ENCODE data around the gene LAMC1. TPM values are rescaled to one million over a fixed set of nuclear protein-coding genes. Genes with fewer than 3 reads are reported as not detected.

LAMC1 gene
- total and polyA plus RNA-seq, 4 donors, result 20.8 to 247 (median 154) TPM

DNA sequence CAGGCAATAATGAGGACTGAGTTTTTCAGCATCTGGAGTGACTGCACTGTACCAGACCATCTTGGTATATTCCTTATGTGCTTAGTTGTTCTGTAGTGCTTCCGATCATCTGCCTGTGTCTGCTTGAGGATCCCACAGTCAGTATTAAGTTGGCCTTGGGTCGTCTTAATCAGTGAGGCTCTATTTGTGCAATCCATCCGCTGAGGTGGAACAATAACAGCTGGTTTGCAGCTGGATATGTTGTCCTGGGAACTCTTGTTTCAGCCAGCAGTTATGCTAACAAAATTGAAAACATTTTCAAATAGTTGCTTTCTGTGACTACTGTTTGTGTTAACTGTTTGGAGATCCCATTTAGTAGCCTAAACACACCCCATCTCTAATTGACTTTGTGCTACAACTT, 73.7 kb downstream of the LAMC1 start:
- Histone ChIP-seq H3K4me1 (ENCODE audit: control insufficient read depth in 1 of 2, insufficient read depth in 2 of 2, low read length in 2 of 2) (peaks cover 0 to 22% of the 10 kb centered on the region in 2 donors), H3K4me3 (ENCODE audit: low read length in 2 of 2) (no peak overlapping the region), H3K9me3 (ENCODE audit: control insufficient read depth, low read length) (no peaks in the 10 kb centered on the region), H3K27ac (ENCODE audit: low read depth in 1 of 2, low read length in 2 of 2) (no peak overlapping the region), H3K36me3 (ENCODE audit: control insufficient read depth in 1 of 2, insufficient read depth in 2 of 2, low read length in 1 of 2) (no peaks in the 10 kb centered on the region), H3K27me3 (ENCODE audit: control insufficient read depth in 1 of 2, insufficient read depth in 2 of 2, low read length in 1 of 2) (no peaks in the 10 kb centered on the region)
- no peak for DNase-seq
- ATAC-seq (ENCODE audit: low FRiP score), result no peak
- intact Hi-C loops (cut with DNase I), result no loop called here
- 24 to 37% methylated on average over 3 of the region's 3 CpGs for WGBS, 2 donors

DNA sequence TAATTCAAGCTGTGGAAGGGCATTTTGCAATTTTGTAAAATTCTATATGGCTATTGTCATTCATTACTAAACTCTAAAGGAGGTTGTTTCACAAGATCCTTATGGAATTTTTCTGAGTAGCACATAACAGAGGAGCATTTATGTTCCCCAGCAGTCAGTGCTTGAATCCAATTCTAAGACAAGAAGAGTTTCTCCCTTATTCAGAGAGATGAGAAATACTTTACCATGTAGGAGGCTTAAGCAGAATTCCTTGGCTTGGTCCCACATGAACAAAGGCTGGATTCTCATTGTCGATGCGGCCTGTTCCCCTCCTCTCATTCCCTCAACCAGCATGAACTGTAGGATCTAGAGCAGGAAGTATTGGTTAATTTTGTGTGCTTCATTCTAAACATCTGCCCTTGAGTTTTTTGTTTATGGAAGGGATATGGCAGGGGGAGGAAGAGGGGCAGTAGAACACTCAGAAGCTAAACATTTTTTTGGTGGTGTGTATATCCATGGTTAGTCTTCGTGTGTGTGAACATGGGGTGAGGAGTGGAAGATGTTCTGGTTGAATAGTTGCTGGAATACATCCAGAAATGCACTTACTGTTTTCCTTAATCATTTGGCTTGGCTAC, 74.3 kb downstream of the LAMC1 start:
- H3K27me3 ChIP-seq (ENCODE audit: control insufficient read depth in 1 of 2, insufficient read depth in 2 of 2, low read length in 1 of 2), result no peaks in the 10 kb centered on the region
- intact Hi-C loops (cut with DNase I), result no loop called here
- no peak overlapping the region for H3K4me3 ChIP-seq (ENCODE audit: low read length in 2 of 2)
- no peaks in the 10 kb centered on the region for H3K36me3 ChIP-seq (ENCODE audit: control insufficient read depth in 1 of 2, insufficient read depth in 2 of 2, low read length in 1 of 2)
- H3K4me1 ChIP-seq (ENCODE audit: control insufficient read depth in 1 of 2, insufficient read depth in 2 of 2, low read length in 2 of 2), result peaks cover 0 to 21% of the 10 kb centered on the region in 2 donors
- DNase-seq, result no peak
- no peak overlapping the region for H3K27ac ChIP-seq (ENCODE audit: low read depth in 1 of 2, low read length in 2 of 2)
- WGBS, 2 donors, result 6 to 15% methylated on average over 3 of the region's 3 CpGs
- H3K9me3 ChIP-seq (ENCODE audit: control insufficient read depth, low read length), result no peaks in the 10 kb centered on the region
- no peak for ATAC-seq (ENCODE audit: low FRiP score)

DNA sequence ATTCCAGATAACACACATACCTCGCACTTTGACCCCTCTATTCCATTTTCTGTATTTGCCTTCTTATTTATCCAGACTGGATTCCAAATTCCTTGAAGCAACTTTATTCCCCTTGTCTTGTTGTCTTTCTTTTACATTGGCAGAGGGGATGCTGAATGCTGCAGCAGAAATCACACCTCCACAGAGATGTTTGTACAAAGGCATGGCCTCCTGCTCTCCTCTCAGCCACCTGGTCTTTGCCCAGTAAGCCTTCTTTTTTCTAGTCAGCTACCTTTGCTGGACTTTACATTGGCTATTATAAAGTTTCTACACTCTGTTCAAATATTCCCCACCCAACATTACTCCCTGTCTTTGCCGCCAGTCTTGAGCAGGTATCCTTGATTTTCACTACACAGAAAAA, 75.1 kb downstream of the LAMC1 start:
- Histone ChIP-seq H3K27ac (ENCODE audit: low read depth in 1 of 2, low read length in 2 of 2) (no peak overlapping the region), H3K4me3 (ENCODE audit: low read length in 2 of 2) (no peak overlapping the region), H3K9me3 (ENCODE audit: control insufficient read depth, low read length) (no peaks in the 10 kb centered on the region), H3K27me3 (ENCODE audit: control insufficient read depth in 1 of 2, insufficient read depth in 2 of 2, low read length in 1 of 2) (no peaks in the 10 kb centered on the region), H3K4me1 (ENCODE audit: control insufficient read depth in 1 of 2, insufficient read depth in 2 of 2, low read length in 2 of 2) (peaks cover 0 to 15% of the 10 kb centered on the region in 2 donors), H3K36me3 (ENCODE audit: control insufficient read depth in 1 of 2, insufficient read depth in 2 of 2, low read length in 1 of 2) (no peaks in the 10 kb centered on the region)
- 97 to 98% methylated on average over 2 of the region's 2 CpGs for WGBS, 2 donors
- intact Hi-C loops (cut with DNase I), result no loop called here
- ATAC-seq (ENCODE audit: low FRiP score), result no peak
- no peak for DNase-seq

- Histone ChIP-seq H3K27ac (ENCODE audit: low read depth in 1 of 2, low read length in 2 of 2) (no peak overlapping the region), H3K36me3 (ENCODE audit: control insufficient read depth in 1 of 2, insufficient read depth in 2 of 2, low read length in 1 of 2) (no peaks in the 10 kb centered on the region), H3K4me3 (ENCODE audit: low read length in 2 of 2) (no peak overlapping the region), H3K4me1 (ENCODE audit: control insufficient read depth in 1 of 2, insufficient read depth in 2 of 2, low read length in 2 of 2) (peaks cover under 1 to 15% of the 10 kb centered on the region in 2 donors), H3K9me3 (ENCODE audit: control insufficient read depth, low read length) (no peaks in the 10 kb centered on the region), H3K27me3 (ENCODE audit: control insufficient read depth in 1 of 2, insufficient read depth in 2 of 2, low read length in 1 of 2) (no peaks in the 10 kb centered on the region)
- WGBS, 2 donors, result 78 to 86% methylated on average over 4 of the region's 4 CpGs
- ATAC-seq (ENCODE audit: low FRiP score) (no peak), DNase-seq (no peak)
- intact Hi-C loops (cut with DNase I), result loop anchor here in 1 of 2 donors (10.0 kb wide), 1 partner anchor 76 kb away; the partner anchor contains the start of gene LAMC1
These were observed 77.2 kb downstream of the LAMC1 start for GRCh38 chr1:183100361-183100974.

DNA sequence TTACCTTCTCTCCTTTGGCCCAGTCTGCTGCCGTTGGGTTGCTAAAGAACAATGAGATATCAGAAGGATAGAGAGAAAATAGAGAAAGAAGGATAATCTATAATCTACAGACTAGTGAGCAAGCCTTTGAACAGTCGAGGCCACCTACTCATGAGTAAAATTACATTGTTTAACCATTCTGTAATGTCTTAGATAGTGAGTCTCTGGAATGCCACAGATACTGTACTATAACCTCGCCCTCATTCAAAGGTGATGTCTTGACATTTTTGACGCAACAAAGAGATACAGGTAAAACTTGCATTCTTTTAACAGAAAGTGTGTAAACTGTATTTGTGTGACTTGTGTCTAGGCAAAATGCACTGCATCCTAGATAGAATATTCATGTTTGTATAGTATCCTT, 77.9 kb downstream of the LAMC1 start:
- 75 to 80% methylated on average over 4 of the region's 4 CpGs for WGBS, 2 donors
- ATAC-seq (ENCODE audit: low FRiP score), result no peak
- intact Hi-C loops (cut with DNase I), result loop anchor here in 1 of 2 donors (10.0 kb wide), 1 partner anchor 76 kb away; the partner anchor contains the start of gene LAMC1

DNA sequence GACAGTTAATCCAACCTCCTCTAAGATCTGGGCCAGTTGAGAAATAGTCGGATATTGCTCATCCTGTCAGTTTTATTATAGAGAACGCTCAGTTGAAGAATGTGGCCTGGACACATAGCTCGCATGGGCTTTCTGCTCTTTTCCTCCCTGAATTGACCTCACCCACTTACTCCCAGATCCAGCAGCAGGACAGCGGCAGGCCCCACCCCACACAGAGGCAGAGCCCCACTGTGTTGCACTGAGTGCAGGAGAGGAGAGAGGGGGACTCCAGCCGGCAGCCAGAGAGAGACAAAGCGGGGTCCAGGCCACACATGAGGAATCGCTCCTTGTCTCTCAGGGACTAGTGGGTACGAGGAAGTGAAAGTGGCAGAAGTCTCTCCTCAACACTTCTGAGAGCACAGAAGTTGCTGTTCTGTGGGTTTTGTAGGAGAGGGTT, 78.6 kb downstream of the LAMC1 start:
- no peak for DNase-seq
- H3K27me3 ChIP-seq (ENCODE audit: control insufficient read depth in 1 of 2, insufficient read depth in 2 of 2, low read length in 1 of 2), result no peaks in the 10 kb centered on the region
- no peak overlapping the region for H3K27ac ChIP-seq (ENCODE audit: low read depth in 1 of 2, low read length in 2 of 2)
- H3K4me3 ChIP-seq (ENCODE audit: low read length in 2 of 2), result no peak overlapping the region
- H3K9me3 ChIP-seq (ENCODE audit: control insufficient read depth, low read length), result no peaks in the 10 kb centered on the region
- H3K4me1 ChIP-seq (ENCODE audit: control insufficient read depth in 1 of 2, insufficient read depth in 2 of 2, low read length in 2 of 2), result peaks cover 3 to 18% of the 10 kb centered on the region in 2 donors
- no peaks in the 10 kb centered on the region for H3K36me3 ChIP-seq (ENCODE audit: control insufficient read depth in 1 of 2, insufficient read depth in 2 of 2, low read length in 1 of 2)
- no peak for ATAC-seq (ENCODE audit: low FRiP score)
- 70 to 74% methylated on average over 8 of the region's 8 CpGs for WGBS, 2 donors
- intact Hi-C loops (cut with DNase I), result loop anchor here in 1 of 2 donors (10.0 kb wide), 1 partner anchor 77 kb away; the partner anchor contains the start of gene LAMC1

More for the DNA sequence above, 77.9 kb downstream of the LAMC1 start:
- Histone ChIP-seq H3K27ac (ENCODE audit: low read depth in 1 of 2, low read length in 2 of 2) (no peak overlapping the region), H3K9me3 (ENCODE audit: control insufficient read depth, low read length) (no peaks in the 10 kb centered on the region), H3K36me3 (ENCODE audit: control insufficient read depth in 1 of 2, insufficient read depth in 2 of 2, low read length in 1 of 2) (no peaks in the 10 kb centered on the region), H3K4me1 (ENCODE audit: control insufficient read depth in 1 of 2, insufficient read depth in 2 of 2, low read length in 2 of 2) (peaks cover 3 to 15% of the 10 kb centered on the region in 2 donors), H3K27me3 (ENCODE audit: control insufficient read depth in 1 of 2, insufficient read depth in 2 of 2, low read length in 1 of 2) (no peaks in the 10 kb centered on the region), H3K4me3 (ENCODE audit: low read length in 2 of 2) (no peak overlapping the region)
- DNase-seq, result no peak

GRCh38 chr1:183103147-183103546, 79.9 kb downstream of the LAMC1 start:
- DNase-seq, result no peak
- intact Hi-C loops (cut with DNase I), result loop anchor here in 1 of 2 donors (10.0 kb wide), 1 partner anchor 78 kb away; the partner anchor contains the start of gene LAMC1
- H3K27ac ChIP-seq (ENCODE audit: low read depth in 1 of 2, low read length in 2 of 2), result no peak overlapping the region
- H3K4me1 ChIP-seq (ENCODE audit: control insufficient read depth in 1 of 2, insufficient read depth in 2 of 2, low read length in 2 of 2), result peaks cover 3 to 12% of the 10 kb centered on the region in 2 donors
- WGBS, 2 donors, result 83 to 88% methylated on average over 11 of the region's 11 CpGs
- H3K4me3 ChIP-seq (ENCODE audit: low read length in 2 of 2), result no peak overlapping the region
- H3K36me3 ChIP-seq (ENCODE audit: control insufficient read depth in 1 of 2, insufficient read depth in 2 of 2, low read length in 1 of 2), result no peaks in the 10 kb centered on the region
- no peak for ATAC-seq (ENCODE audit: low FRiP score)
- H3K27me3 ChIP-seq (ENCODE audit: control insufficient read depth in 1 of 2, insufficient read depth in 2 of 2, low read length in 1 of 2), result no peaks in the 10 kb centered on the region
- no peaks in the 10 kb centered on the region for H3K9me3 ChIP-seq (ENCODE audit: control insufficient read depth, low read length)

- Histone ChIP-seq H3K4me1 (ENCODE audit: control insufficient read depth in 1 of 2, insufficient read depth in 2 of 2, low read length in 2 of 2) (peaks cover 3 to 7% of the 10 kb centered on the region in 2 donors), H3K27me3 (ENCODE audit: control insufficient read depth in 1 of 2, insufficient read depth in 2 of 2, low read length in 1 of 2) (no peaks in the 10 kb centered on the region), H3K27ac (ENCODE audit: low read depth in 1 of 2, low read length in 2 of 2) (no peak overlapping the region), H3K4me3 (ENCODE audit: low read length in 2 of 2) (no peak overlapping the region), H3K9me3 (ENCODE audit: control insufficient read depth, low read length) (no peaks in the 10 kb centered on the region), H3K36me3 (ENCODE audit: control insufficient read depth in 1 of 2, insufficient read depth in 2 of 2, low read length in 1 of 2) (no peaks in the 10 kb centered on the region)
- no peak for ATAC-seq (ENCODE audit: low FRiP score)
- intact Hi-C loops (cut with DNase I), result loop anchor here in 1 of 2 donors (10.0 kb wide), 1 partner anchor 79 kb away; the partner anchor contains the start of gene LAMC1
- DNase-seq, result no peak
- WGBS, 2 donors, result 67 to 71% methylated on average over 4 of the region's 4 CpGs
These were observed 80.4 kb downstream of the LAMC1 start for GRCh38 chr1:183103577-183103976.
